Spleen (tissue), 7 donors: ENCODE data around the gene ZFC3H1.

Experiments used
- CTCF ChIP-seq, 11 experiments: fragments of 200-600 bp in 7 of 11; fragments of 450-650 bp in 4 of 11; sonication (generic) in 4 of 11; IDR thresholded peaks in 8 of 11; conservative IDR thresholded peaks in 3 of 11; 1 replicate in 7 of 11; 2 replicates in 4 of 11; pipeline versions ENCODE4 v1.4.0 to v1.8.0; 2016 to 2021; ENCODE audit warnings: antibody characterized with exemption in 11 of 11, inconsistent platforms in 4 of 11, mild to moderate bottlenecking in 1 of 11
- POLR2A ChIP-seq, 3 donors: fragments of 450-650 bp; IDR thresholded peaks; one replicate each; pipeline ENCODE4 v1.5.1; 2017; ENCODE audit warnings: antibody characterized with exemption in 3 of 3, mild to moderate bottlenecking in 1 of 3
- donor health status: DM: no; HTN: no; CAD: no; lungs with moderate emphysema.
- donor health status: DM: no; HTN: no; CAD: no.
- donor health status: DM: no; HTN: no; CAD: no.

DNA sequence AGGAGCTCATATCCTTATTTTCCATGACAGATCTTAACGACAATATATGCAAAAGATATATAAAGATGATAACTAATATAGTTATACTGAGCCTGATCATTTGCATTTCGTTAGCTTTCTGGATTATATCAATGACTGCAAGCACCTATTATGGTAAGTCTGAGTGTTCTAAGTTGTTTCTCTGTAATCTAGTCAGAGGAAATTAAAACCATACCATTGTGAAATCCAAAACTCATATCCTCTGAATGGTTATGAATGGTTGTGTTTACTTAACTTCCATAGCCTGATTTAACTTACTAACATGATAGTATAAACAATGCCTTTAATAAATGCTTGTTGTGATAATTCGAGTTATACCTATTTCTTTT lies 23.0 kb upstream of the ZFC3H1 start:
- TF ChIP-seq CTCF (IDR thresholded peaks at IDR 0.05 in 8 of 11, conservative IDR thresholded peaks at IDR 0.05 in 3 of 11) = no peak
- no peak for TF ChIP-seq POLR2A (IDR thresholded peaks at IDR 0.05)
